Body of pancreas (tissue), 4 donors: ENCODE data around the gene ZNF318.

Experiments used
- CTCF ChIP-seq, 7 experiments: fragments of 450-650 bp in 4 of 7; fragments of 200-600 bp in 3 of 7; sonication (generic) in 3 of 7; IDR thresholded peaks; one replicate each; pipeline ENCODE4 v1.5.1; 2016 to 2019; ENCODE audit warnings: antibody characterized with exemption in 7 of 7
- POLR2A ChIP-seq, 3 donors: fragments of 450-650 bp; IDR thresholded peaks; one replicate each; pipeline ENCODE4 v1.6.1; 2016; ENCODE audit warnings: antibody characterized with exemption in 3 of 3, mild to moderate bottlenecking in 2 of 3

DNA sequence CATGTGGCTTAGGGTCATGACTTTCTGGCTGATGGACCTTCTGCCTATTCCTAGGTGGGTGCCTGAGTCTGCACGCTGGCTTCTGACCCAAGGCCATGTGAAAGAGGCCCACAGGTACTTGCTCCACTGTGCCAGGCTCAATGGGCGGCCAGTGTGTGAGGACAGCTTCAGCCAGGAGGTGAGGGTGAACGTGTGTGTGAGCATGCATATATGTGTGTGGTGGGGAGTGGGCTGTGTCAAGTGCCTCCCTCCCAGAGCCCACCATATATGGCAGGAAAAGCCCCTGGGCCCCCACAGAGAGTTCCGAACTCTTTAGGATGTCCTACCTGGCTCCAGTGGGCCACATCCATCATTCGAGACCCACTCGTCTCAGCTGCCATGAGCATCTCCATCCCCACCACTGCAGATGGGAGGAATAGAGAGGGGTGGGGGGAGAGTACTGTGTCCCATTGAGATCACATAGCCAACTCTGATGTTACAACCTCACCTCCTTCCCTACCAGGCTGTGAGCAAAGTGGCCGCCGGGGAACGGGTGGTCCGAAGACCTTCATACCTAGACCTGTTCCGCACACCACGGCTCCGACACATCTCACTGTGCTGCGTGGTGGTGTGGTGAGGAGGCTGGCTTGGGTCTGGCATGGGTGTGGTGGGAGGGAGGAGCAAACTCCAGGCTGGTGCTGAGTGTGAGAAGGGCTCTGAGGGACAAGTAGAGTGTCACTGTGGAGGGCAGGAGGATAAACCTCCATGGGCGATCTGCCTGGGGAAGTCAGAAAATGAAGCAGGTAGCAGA, 68.2 kb downstream of the ZNF318 start:
- no peak for TF ChIP-seq CTCF (IDR thresholded peaks at IDR 0.05)
- no peak for TF ChIP-seq POLR2A (IDR thresholded peaks at IDR 0.05)
